A549 (cell line): ENCODE measurements around the gene EFHD1. TPM values are rescaled to one million over a fixed set of nuclear protein-coding genes. Genes with fewer than 3 reads are reported as not detected.

ENCODE experiments used
- ATAC-seq, 2 experiments: fragments of 200-7000 bp in 1 of 2; fragments of >200 bp in 1 of 2; cut with Nextera tagmentation in 1 of 2; cut with Tn5 transposase in 1 of 2; 3 replicates each; pipeline versions ENCODE4 v1.8.0 to v1.9.1; 2018 to 2020; ENCODE audit warnings: mild to moderate bottlenecking in 1 of 2, moderate library complexity in 1 of 2
- CTCF ChIA-PET: fragments of 300-600 bp; sonication (Branson Sonifier 250); formaldehyde crosslinking; extraction: SDS; loops from one replicate; lab custom pipeline; 2021; ENCODE audit warnings: antibody characterized with exemption, inconsistent platforms; lab: Yijun Ruan, JAX
- POLR2A ChIA-PET: fragments of 350-600 bp; formaldehyde crosslinking; extraction: SDS; loops from one replicate; lab custom pipeline; 2021; ENCODE audit warnings: antibody characterized with exemption, inconsistent platforms; lab: Yijun Ruan, JAX
- DNase-seq, 2 experiments: peaks; one replicate each; pipeline versions ENCODE4 v3.0.0 to v3.0.0-alpha.2; 2011 to 2016; ENCODE audit warnings: low read depth in 1 of 2, low spot score in 1 of 2
- FAIRE-seq: peaks from 2 replicates; lab custom pipeline; 2011; peaks lifted over from hg19 to GRCh38; lab: Jason Lieb, UNC
- H3K27ac ChIP-seq, 2 experiments: fragments of >200 bp; sonication (Bioruptor Twin); formaldehyde crosslinking; 3 replicates each; pipeline ENCODE4 v1.5.1; 2016 to 2017
- H3K4me1 ChIP-seq: fragments of >200 bp; sonication (Bioruptor Twin); formaldehyde crosslinking; 3 replicates; pipeline ENCODE4 v1.6.1; 2016
- H3K4me2 ChIP-seq: fragments of >200 bp; sonication (Bioruptor Twin); formaldehyde crosslinking; 3 replicates; pipeline ENCODE4 v1.6.1; 2016
- H3K4me3 ChIP-seq: fragments of >200 bp; sonication (Bioruptor Twin); formaldehyde crosslinking; 3 replicates; pipeline ENCODE4 v1.5.1; 2016
- H3K9me3 ChIP-seq: fragments of >200 bp; sonication (Bioruptor Twin); formaldehyde crosslinking; 3 replicates; pipeline ENCODE4 v1.6.1; 2016
- BHLHE40 ChIP-seq: IDR thresholded peaks from 2 replicates; pipeline ENCODE4 v1.6.1; 2012; ENCODE audit warnings: low read depth, low read length, inconsistent platforms
- CBX8 ChIP-seq: fragments of 200-600 bp; sonication (generic); IDR thresholded peaks from 2 replicates; pipeline ENCODE4 v1.6.1; 2016
- CTCF ChIP-seq: fragments of >200 bp; sonication (Bioruptor Twin); formaldehyde crosslinking; IDR thresholded peaks from 3 replicates; pipeline ENCODE4 v1.5.1; 2016
- EHF ChIP-seq: fragments of 250-450 bp; sonication (Bioruptor Pico); IDR thresholded peaks from 2 replicates; pipeline ENCODE4 v1.5.0; 2020; ENCODE audit warnings: mild to moderate bottlenecking
- ESRRA ChIP-seq: fragments of 150-350 bp; IDR thresholded peaks from 2 replicates; pipeline ENCODE4 v1.6.1; 2014; ENCODE audit warnings: mild to moderate bottlenecking, low read length, borderline replicate concordance
- HOXB5 ChIP-seq: fragments of 250-450 bp; sonication (Bioruptor Pico); IDR thresholded peaks from 2 replicates; pipeline ENCODE4 v1.5.0; 2020; ENCODE audit warnings: mild to moderate bottlenecking, moderate library complexity
- NFE2L2 ChIP-seq: fragments of 150-350 bp; conservative IDR thresholded peaks from 2 replicates; pipeline ENCODE4 v1.6.1; 2014; ENCODE audit warnings: low read length
- POLR2A ChIP-seq: IDR thresholded peaks from 2 replicates; pipeline ENCODE4 v1.6.1; 2012; ENCODE audit warnings: mild to moderate bottlenecking, low read length
- POLR2AphosphoS2 ChIP-seq: conservative IDR thresholded peaks from 2 replicates; pipeline ENCODE4 v1.6.1; 2012; ENCODE audit warnings: low read length, improper control_type of control experiment, inconsistent platforms
- RAD21 ChIP-seq, 2 experiments: fragments of >200 bp in 1 of 2; sonication (Bioruptor Twin) in 1 of 2; formaldehyde crosslinking in 1 of 2; IDR thresholded peaks in 1 of 2; conservative IDR thresholded peaks in 1 of 2; 2 replicates in 1 of 2; 3 replicates in 1 of 2; pipeline ENCODE4 v1.6.1; 2012 to 2018; ENCODE audit warnings: inconsistent platforms in 1 of 2
- REST ChIP-seq: fragments of 200-600 bp; sonication (generic); IDR thresholded peaks from 2 replicates; pipeline ENCODE4 v1.6.1; 2016; ENCODE audit warnings: antibody characterized with exemption, mild to moderate bottlenecking, moderate library complexity
- TP53 ChIP-seq: fragments of 250-450 bp; sonication (Bioruptor Pico); IDR thresholded peaks from 2 replicates; pipeline ENCODE4 v1.5.0; 2021; ENCODE audit warnings: mild to moderate bottlenecking, moderate library complexity
- USF2 ChIP-seq: fragments of 450-650 bp; IDR thresholded peaks from 2 replicates; pipeline ENCODE4 v1.6.1; 2014; ENCODE audit warnings: antibody characterized with exemption
- ZFP36 ChIP-seq: fragments of 450-650 bp; IDR thresholded peaks from 2 replicates; pipeline ENCODE4 v1.6.1; 2014; ENCODE audit warnings: borderline replicate concordance; ENCODE audit not compliant: partially characterized antibody
- WGBS: methylation state at CpG from one replicate; pipeline ENCODE4 v1.1.6; 2017; ENCODE audit errors: missing lambda C conversion rate; 5-methylcytosine and 5-hydroxymethylcytosine counted together
- polyA plus RNA-seq, 4 experiments: library from polyadenylated mRNA; depleted of rRNA in 3 of 4; stranded (reverse); fragments of >200 nt; fragmentation: RNase III in 1 of 4; extraction: RNeasy Plus Mini Kit Qiagen cat#74134 plus additional on column Dnase treatment in 1 of 4; gene quantifications; 2 replicates in 3 of 4; 3 replicates in 1 of 4; pipeline ENCODE4 v1.2.3, GENCODE V29; 2011 to 2017

Gene EFHD1
- polyA plus RNA-seq, 2 of the 4 experiments (the other 2 are of a cell fraction), result 1.5 to 2.3 TPM

GRCh38 chr2:232655392-232655791 lies 22.0 kb downstream of the EFHD1 start:
- Histone ChIP-seq H3K4me2 (no peak overlapping the region), H3K4me3 (no peak overlapping the region), H3K9me3 (no peaks in the 10 kb centered on the region), H3K4me1 (peaks cover 7% of the 10 kb centered on the region; the same call in 1 of the 3 replicates), H3K27ac (no peak overlapping the region)
- WGBS, result 69% methylated on average over 6 of the region's 6 CpGs
- TF ChIP-seq CTCF (no peak), CBX8 (no peak), NFE2L2 (no peak), REST (no peak), EHF (no peak), ZFP36 (no peak), TP53 (CRISPR knock-in tag) (no peak)
- no peak; a peak in 1 of 6 replicates for ATAC-seq
- FAIRE-seq, result no peak
- CTCF ChIA-PET, result no interaction called here
- DNase-seq, result no peak
- POLR2A ChIA-PET, result no interaction called here

GRCh38 chr2:232658217-232658785 lies 24.9 kb downstream of the EFHD1 start:
- no peak for TF ChIP-seq ESRRA
- TF ChIP-seq POLR2AphosphoS2, result no peak
- peak; percentile 14; the same call in 1 of the 3 replicates for TF ChIP-seq CTCF
- no peak for TF ChIP-seq BHLHE40
- TF ChIP-seq RAD21 (conservative IDR thresholded peaks at IDR 0.05 in 1 of 2, IDR thresholded peaks at IDR 0.05 in 1 of 2), result no peak
- no peak for TF ChIP-seq POLR2A
- TF ChIP-seq USF2, result no peak
- TF ChIP-seq HOXB5, result no peak
- no peak for FAIRE-seq
- DNase-seq, result peak in 1 of 2 experiments; percentile 24
- no peak overlapping the region for H3K27ac ChIP-seq
- WGBS, result 36% methylated on average over 7 of the region's 7 CpGs
- no peaks in the 10 kb centered on the region for H3K9me3 ChIP-seq
- ChIA-PET POLR2A (no interaction called here), CTCF (interaction anchor here (0.7 to 1.6 kb wide), 4 partner anchors 9 to 406 kb away, joined by 3 to 5 read pairs (median 4); no protein-coding TSS in a partner anchor)
- peak; percentile 59 to 68; a peak in 3 of 6 replicates for ATAC-seq
- H3K4me1 ChIP-seq, result no peaks in the 10 kb centered on the region
- H3K4me3 ChIP-seq, result no peak overlapping the region
- no peak overlapping the region for H3K4me2 ChIP-seq
